ENCODE measurements around the gene SAMD3. TPM values are rescaled to one million over a fixed set of nuclear protein-coding genes. Genes with fewer than 3 reads are reported as not detected.

SAMD3 gene
- total and polyA plus RNA-seq, 4 donors = 0.08 to 4.3 (median 1.2) TPM

DNA sequence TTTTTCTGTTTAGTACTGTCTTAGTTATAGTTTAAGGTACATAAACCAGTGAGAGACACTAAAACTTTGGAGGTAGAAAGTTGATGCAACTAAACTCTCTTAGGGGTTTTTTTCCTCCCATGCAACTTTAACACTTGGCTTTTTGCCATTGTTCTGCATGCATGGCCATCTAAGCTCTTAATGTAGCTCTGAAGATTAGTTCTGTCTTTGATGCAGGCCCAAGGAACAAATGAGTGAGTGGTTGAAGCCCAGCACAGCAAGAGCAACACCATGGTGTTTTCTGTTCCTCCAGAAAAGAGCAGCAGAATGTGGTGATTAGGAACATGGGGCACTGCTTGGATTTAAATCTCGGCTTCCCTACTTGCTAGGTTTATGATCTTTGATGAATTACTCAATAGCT, 115.0 kb downstream of the SAMD3 start:
- Histone ChIP-seq H3K36me3 (ENCODE audit: control insufficient read depth in 4 of 4, insufficient read depth in 3 of 4, low read depth in 1 of 4, low read length in 3 of 4) (peaks cover 0 to 7% (median 0%) of the 10 kb centered on the region in 4 donors), H3K9ac (ENCODE audit: low read depth in 1 of 2, low read length in 2 of 2) (no peak overlapping the region), H3K27me3 (ENCODE audit: control insufficient read depth in 4 of 4, insufficient read depth in 4 of 4, low read length in 3 of 4) (no peaks in the 10 kb centered on the region), H3K4me1 (ENCODE audit: control insufficient read depth in 4 of 4, insufficient read depth in 4 of 4, low read length in 3 of 4) (no peaks in the 10 kb centered on the region), H3K4me3 (ENCODE audit: low read depth in 1 of 3, low read length in 3 of 3) (no peak overlapping the region), H3K9me3 (ENCODE audit: control insufficient read depth in 4 of 4, low read length in 3 of 4) (no peaks in the 10 kb centered on the region), H3K27ac (ENCODE audit: low read depth in 1 of 2, low read length in 2 of 2) (no peak overlapping the region)
- TF ChIP-seq, protein P1, sequence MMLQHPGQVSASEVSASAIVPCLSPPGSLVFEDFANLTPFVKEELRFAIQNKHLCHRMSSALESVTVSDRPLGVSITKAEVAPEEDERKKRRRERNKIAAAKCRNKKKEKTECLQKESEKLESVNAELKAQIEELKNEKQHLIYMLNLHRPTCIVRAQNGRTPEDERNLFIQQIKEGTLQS (IDR thresholded peaks at IDR 0.05) = no peak
- TF ChIP-seq MAX (IDR thresholded peaks at IDR 0.05) (no peak), GABPA (IDR thresholded peaks at IDR 0.05 in 1 of 2, conservative IDR thresholded peaks at IDR 0.05 in 1 of 2) (no peak), FOXA2 (IDR thresholded peaks at IDR 0.05) (no peak), EGR1 (IDR thresholded peaks at IDR 0.05; ENCODE audit: low read depth in 2 of 2) (no peak), HNF4G (IDR thresholded peaks at IDR 0.05) (no peak), NR2F2 (IDR thresholded peaks at IDR 0.05) (no peak), CTCF (IDR thresholded peaks at IDR 0.05; ENCODE audit: low read depth, low read length, missing input control) (no peak), YY1 (IDR thresholded peaks at IDR 0.05) (no peak), RXRA (IDR thresholded peaks at IDR 0.05) (no peak), FOXA1 (IDR thresholded peaks at IDR 0.05) (no peak), JUND (IDR thresholded peaks at IDR 0.05) (no peak), TAF1 (conservative IDR thresholded peaks at IDR 0.05) (no peak), RAD21 (IDR thresholded peaks at IDR 0.05) (no peak), HNF4A (conservative IDR thresholded peaks at IDR 0.05) (no peak), SP1 (IDR thresholded peaks at IDR 0.05) (no peak)
- TF ChIP-seq, protein P2, sequence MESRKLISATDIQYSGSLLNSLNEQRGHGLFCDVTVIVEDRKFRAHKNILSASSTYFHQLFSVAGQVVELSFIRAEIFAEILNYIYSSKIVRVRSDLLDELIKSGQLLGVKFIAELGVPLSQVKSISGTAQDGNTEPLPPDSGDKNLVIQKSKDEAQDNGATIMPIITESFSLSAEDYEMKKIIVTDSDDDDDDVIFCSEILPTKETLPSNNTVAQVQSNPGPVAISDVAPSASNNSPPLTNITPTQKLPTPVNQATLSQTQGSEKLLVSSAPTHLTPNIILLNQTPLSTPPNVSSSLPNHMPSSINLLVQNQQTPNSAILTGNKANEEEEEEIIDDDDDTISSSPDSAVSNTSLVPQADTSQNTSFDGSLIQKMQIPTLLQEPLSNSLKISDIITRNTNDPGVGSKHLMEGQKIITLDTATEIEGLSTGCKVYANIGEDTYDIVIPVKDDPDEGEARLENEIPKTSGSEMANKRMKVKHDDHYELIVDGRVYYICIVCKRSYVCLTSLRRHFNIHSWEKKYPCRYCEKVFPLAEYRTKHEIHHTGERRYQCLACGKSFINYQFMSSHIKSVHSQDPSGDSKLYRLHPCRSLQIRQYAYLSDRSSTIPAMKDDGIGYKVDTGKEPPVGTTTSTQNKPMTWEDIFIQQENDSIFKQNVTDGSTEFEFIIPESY (IDR thresholded peaks at IDR 0.05) = no peak
- TF ChIP-seq, protein P3, sequence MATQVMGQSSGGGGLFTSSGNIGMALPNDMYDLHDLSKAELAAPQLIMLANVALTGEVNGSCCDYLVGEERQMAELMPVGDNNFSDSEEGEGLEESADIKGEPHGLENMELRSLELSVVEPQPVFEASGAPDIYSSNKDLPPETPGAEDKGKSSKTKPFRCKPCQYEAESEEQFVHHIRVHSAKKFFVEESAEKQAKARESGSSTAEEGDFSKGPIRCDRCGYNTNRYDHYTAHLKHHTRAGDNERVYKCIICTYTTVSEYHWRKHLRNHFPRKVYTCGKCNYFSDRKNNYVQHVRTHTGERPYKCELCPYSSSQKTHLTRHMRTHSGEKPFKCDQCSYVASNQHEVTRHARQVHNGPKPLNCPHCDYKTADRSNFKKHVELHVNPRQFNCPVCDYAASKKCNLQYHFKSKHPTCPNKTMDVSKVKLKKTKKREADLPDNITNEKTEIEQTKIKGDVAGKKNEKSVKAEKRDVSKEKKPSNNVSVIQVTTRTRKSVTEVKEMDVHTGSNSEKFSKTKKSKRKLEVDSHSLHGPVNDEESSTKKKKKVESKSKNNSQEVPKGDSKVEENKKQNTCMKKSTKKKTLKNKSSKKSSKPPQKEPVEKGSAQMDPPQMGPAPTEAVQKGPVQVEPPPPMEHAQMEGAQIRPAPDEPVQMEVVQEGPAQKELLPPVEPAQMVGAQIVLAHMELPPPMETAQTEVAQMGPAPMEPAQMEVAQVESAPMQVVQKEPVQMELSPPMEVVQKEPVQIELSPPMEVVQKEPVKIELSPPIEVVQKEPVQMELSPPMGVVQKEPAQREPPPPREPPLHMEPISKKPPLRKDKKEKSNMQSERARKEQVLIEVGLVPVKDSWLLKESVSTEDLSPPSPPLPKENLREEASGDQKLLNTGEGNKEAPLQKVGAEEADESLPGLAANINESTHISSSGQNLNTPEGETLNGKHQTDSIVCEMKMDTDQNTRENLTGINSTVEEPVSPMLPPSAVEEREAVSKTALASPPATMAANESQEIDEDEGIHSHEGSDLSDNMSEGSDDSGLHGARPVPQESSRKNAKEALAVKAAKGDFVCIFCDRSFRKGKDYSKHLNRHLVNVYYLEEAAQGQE (IDR thresholded peaks at IDR 0.05) = no peak
- DNase-seq (ENCODE audit: low spot score) = no peak
- WGBS = 97% methylated on average over 1 of the region's 1 CpG
